NCI-H187 (cell line): ENCODE data around the gene PNCK.

Source experiments
- DNase-seq, 2 experiments: peaks; one replicate each; lab custom pipeline; 2025; lab: John Stamatoyannopoulos, UW

The PNCK gene

GRCh38 chrX:153640736-153641575, 32.7 kb downstream of the PNCK start:
- no peak for DNase-seq

- no peak for DNase-seq
Measured at GRCh38 chrX:153640045-153640686, 33.4 kb downstream of the PNCK start.

DNA sequence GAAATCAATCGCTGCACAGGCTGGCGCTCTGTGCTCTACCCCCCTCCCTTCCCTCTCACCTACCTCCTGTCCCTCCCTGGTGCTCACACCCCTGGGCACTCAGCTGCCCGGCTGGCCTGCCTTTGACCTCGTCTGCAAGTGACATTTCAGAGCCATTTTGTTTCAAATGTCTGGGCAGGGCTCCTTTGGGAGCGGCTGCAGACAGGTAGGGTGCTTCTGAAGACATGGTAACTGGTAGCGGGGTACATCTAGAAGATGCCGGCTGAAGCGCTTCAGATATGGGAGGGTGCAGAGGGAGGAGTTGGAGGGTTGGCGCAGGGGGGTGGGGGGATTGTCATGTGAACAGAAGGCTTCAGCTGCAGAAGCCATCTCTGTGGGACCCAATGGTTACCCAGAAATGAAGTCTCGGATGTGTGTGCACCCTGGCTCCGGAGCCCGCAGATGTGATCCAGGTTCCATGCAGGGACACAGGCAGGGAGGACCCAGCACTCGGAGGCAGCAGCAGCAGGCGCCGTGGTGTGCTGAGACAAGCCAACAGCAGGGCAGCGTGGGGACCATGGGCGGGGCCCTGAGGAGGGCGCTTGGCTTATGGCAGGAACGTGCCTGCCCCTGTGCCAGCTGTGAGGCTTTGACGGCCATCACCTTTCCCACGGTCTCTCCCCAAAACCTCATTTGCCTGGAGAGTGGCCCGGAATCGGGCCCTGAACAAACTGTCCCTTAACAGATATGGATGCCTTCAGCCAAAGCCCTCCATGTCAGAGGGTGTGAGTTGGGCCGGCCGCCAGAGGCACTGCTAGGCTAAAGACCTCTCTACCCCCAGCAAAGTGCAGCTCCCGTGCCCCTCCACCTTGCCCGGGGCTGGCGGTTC, 34.2 kb downstream of the PNCK start:
- DNase-seq, result no peak

DNA sequence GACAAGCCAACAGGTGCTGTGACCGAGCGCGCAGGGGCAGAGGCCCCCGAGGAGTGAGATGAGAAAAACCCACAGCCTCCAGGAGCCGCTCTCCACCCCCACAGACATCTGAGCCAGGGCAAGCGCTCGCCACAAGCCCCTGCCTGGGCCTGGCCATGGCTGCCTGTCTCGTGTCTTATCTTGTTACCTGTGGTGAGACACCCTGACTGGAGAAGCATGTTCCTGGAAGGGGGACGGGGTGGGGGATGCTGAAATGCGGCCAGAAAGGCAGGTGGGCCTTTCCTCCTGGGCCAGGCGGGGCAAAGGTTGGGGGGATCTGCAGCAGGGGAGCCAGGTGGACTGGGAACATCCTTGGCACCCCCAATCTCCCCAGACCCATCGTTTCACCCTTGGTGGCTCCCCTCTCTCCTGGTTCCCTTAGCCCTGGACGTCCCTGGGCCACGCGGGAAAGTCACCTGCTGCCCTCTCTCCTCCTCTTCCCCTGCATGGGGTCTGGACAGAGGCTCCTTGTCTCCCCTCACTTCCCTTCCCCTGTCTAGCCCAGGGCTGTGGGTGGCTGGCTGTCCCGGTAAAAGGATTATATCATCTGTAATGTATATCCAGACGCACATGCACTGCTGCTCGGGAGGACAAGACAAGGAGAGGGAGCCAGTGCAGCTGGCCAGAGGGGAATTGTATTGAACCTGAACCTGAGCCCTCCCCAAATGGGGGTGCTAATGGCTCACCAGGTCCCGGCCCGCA, 35.0 kb downstream of the PNCK start:
- DNase-seq, result no peak

GRCh38 chrX:153638041-153638371, 35.6 kb downstream of the PNCK start:
- no peak for DNase-seq

DNA sequence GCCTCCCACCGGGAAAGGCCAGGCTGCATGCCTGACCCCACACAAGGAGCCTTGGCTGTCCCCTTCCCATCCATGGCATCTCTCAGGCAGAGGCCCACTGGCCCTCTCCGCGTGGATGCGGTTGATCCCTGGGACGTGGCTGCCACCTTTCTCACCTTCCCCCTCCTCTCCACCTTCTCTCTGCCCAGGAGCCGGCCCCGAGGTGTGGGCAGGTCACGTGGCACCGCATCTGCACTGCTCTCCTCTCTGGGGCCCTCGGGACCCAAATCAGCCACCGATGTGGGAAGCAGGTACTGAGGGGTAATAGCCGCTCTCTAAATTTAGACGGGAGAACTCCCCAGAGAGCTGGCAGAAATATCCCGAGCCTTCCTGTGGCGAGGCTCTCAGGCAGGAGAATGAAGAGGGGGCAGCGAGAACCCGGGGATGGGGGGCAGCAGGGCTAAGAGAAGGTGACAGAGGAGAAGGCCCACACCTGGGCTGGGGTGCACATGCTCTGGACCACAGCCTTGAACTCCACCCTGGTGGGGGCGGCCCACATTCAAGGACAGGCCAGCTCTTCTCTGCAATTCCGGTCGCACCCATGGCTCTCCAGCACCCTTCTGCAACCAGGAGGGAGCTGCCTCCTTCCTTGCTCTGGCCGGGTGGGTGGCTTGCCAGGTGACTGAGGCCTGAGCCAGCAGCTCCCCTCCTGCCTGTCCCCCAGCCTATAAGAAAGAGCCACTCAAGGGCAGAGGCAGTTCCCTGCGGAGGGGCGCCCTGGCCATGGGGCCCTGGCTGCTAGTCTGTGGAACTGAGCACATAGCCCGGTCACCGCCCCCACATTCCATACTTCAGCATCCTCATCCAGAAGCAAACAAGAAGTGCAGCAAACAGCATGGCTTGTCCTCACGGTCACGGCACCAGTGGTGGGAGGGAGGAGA, 36.2 kb downstream of the PNCK start:
- no peak for DNase-seq

DNA sequence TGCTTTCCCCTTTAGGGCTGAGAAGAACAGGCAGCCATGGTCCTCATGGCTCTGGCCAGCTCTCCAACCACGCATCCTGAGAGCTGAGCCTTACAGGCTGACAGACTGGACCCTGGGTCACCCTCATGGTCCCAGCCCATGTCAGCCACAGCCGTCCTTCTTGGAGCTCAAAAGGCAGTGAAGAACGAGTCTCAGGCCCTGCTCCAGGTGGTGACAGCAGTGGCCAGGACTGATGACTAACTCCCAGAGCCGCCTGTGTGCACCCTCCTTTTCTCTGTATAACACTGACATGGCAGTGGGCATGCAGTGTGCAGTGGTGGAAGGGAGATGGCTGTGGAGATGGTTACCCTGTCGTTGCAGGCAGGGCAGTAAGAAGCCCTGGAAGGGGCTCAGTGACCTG, 36.9 kb downstream of the PNCK start:
- no peak for DNase-seq

DNA sequence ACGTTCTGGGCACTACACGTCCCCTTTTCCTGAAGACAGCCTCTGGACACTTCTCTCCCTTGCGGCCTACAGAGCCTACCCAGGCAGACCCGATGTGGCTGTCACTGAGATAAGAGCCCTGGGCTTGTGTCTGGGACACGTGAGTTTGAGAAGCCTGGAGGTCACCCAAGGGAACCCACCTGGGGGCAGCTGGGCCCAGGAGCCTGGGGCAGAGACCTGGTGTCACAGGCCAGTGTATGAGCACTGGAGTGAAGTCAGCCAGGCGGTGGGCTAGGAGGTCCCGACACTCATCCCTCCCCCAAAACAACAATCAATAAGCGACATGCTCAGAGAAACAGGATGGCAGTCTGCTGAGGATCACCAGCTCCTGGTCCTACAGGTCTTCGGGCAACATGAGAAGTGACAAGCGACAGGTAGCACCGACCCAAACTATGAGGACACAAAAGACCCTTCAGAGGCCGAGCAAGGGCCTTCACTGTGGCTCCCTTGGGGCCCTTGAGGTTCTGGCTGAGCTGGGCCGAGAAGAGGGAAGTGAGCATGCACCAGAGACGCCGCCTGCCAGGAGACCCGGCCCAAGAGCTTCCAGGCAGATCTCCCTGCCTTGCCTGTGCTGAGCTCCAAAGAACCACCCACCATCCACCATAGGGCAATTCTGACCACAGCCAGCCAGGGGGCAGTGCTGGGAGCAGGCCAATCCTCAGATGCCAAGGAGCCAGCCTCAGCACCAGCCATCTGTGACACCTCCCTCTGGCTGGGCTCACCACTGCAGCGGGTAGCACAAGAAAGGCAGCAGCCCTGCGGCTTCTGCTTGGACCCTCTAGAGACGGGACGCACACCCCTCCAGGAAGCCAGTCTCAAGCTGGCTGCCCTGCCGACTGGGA, 37.6 kb downstream of the PNCK start:
- no peak for DNase-seq

- DNase-seq, result no peak
Measured at GRCh38 chrX:153635388-153635787, 38.2 kb downstream of the PNCK start.

DNA sequence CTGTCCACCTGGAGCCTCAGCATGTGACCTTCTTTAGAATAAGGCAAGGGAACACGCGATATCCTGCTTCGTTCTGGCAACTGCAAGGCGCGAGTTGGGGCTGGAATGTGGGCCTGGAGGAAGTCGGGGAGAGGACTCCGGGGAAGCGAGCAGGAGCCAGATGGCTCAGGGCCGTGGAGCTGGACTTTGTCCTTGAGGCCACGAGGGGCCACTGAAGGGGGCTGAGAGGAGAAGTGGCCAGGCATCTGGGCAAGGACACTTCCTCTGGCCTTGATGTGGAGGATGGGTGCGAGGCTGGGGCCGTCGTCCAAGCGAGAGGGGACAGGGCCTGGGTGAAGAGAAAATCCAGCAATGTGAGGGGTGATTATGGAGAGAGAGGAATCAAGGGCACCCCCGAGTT, 38.8 kb downstream of the PNCK start:
- no peak for DNase-seq

DNA sequence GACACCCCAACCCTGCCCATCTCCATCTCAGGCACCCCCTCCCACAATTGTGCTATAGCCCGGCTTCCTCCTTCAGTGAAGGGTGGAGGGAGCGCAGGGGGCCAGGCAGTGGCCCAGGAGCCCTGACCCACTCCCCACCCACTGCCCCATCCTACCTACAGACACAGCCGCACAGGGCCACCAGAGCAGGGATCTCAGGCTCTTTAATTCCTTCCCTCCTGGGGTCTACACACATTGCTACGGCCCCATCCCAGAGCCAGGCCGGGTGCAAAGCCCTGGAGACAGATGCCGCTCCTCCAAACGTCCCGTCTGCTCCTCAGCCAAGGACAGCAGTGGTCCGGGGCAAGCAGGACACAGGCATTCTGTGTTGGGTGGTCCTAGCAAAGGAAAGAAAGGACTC, 39.4 kb downstream of the PNCK start:
- DNase-seq, result no peak

GRCh38 chrX:153633607-153634180, 39.9 kb downstream of the PNCK start:
- DNase-seq, result no peak

DNA sequence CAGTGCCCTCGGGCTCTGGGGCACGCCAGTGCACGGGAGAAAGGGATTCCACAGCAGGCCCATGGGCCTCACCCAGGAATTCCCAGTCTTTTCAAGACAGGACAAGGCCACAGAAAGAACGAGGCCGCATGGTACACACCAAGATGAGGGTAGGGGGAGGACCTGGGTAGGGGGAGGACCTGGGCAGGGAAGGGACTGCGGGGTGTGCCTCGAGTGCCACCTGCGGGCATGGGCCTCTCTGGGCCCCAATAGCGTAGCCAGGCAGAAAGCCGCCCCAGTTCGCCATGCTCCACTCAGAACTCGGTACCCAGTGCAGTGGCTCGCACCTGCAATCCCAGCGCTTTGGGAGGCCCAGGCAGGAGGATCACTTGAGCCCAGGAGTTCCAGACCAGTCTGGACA, 40.6 kb downstream of the PNCK start:
- no peak for DNase-seq

DNA sequence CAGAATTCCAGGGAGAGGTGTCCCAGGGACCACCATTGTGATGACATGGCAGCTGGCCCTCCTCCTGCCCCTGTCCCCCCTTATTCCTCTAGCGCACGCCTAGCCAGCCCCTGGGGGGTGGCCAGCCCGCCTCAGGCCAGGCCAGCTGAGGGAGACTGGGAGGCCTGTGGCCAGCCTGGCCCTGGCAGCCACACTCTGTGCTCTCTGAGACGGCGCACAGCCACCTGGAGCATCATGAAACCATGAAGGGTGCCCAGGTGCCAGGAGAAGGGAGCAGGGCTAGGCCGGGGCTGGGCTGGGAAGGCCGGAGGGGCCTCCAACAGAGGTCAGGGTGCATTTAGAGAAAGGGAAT, 41.0 kb downstream of the PNCK start:
- DNase-seq, result no peak

DNA sequence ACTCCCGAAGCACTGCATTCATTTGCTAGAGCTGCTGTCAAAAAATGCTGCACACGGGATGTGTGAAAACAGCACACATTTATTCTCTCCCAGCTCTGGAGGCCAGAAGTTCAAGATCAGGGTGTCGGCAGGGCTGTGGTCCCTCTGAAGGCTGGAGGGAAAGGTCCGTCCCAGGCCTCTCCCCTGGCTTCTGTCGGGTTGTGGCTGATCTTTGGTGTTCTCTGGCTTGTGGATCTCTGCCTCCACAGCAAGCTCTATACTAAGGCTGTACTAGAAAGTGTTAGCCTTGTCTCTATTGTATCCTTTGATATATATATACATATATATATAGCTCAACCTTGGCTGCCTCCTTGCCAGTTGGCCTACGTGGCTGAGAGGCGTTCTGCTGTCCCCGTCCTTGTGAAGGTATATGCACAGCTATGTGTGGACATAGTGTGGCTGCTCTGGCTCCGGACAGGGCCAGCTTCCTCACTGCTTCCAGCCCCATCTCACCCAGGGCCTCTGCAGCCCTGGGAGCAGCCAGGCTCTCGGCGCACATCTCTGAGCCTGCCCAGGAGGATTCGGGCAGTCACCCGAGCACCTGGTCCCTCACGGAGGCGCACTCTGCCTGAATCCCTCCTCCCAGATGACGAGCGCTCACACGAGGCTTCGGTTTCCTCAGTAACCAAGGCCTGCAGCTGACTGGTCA, 41.6 kb downstream of the PNCK start:
- no peak for DNase-seq

DNA sequence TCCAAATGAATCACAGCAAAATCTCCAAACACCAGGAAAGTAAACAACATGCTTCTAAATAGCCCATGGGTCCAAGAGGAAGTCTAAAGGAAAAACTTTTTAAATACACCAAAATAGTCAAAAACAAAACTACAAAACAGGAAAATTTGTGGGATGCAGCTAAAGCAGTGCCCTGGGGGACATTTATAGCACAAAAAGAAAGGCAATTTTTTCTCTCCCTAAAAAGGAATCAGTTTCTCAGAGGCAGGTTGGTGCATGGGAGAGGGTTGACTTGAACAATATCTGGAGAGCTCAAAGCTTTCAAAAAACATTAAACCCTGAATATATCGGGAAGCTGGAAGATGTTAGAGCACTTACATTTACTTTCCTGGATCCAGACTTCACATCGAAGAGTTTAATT, 42.3 kb downstream of the PNCK start:
- no peak for DNase-seq

GRCh38 chrX:153628665-153629064, 44.9 kb downstream of the PNCK start:
- DNase-seq, result no peak

DNA sequence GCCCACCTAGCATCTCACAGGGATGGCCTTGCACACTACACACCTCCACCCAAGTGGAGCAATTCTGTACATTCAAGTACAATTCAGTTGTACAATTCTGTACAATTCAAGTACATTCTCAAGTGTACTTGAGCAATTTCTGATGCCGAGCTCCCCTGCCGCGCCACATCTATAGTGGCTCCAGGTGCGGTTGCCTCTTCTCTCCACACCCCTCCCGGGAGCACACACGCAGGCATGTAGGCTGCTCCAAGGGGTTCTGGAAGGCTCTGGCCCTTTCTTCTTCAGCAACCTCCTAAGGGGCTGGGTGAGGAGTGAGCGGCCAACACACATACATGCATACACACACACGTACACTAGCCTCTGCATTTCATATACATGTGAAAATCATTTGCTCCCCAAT, 45.5 kb downstream of the PNCK start:
- DNase-seq, result peak; percentile 66 to 84

- DNase-seq, result no peak
Measured at GRCh38 chrX:153627675-153628111, 45.9 kb downstream of the PNCK start.
